Keratinocyte (primary cell): ENCODE results near the gene APOE.

Experiments
- EZH2 ChIP-seq: IDR thresholded peaks from one replicate; pipeline ENCODE4 v1.6.1; 2012; ENCODE audit warnings: inconsistent platforms, mild to moderate bottlenecking, low read length, moderate library complexity
- TF ChIP-seq, protein P1 (sequence below), 3 experiments: IDR thresholded peaks in 1 of 3; conservative IDR thresholded peaks in 1 of 3; optimal IDR thresholded peaks in 1 of 3; 2 replicates in 2 of 3; 3 replicates in 1 of 3; pipeline versions ENCODE3 to v1.5.1; 2011; ENCODE audit warnings: low read length in 3 of 3, mild to moderate bottlenecking in 3 of 3, moderate library complexity in 2 of 3, control low read depth in 1 of 3, inconsistent platforms in 1 of 3; ENCODE audit not compliant: insufficient read depth in 2 of 3; ENCODE audit errors: extremely low read depth in 1 of 3

DNA sequence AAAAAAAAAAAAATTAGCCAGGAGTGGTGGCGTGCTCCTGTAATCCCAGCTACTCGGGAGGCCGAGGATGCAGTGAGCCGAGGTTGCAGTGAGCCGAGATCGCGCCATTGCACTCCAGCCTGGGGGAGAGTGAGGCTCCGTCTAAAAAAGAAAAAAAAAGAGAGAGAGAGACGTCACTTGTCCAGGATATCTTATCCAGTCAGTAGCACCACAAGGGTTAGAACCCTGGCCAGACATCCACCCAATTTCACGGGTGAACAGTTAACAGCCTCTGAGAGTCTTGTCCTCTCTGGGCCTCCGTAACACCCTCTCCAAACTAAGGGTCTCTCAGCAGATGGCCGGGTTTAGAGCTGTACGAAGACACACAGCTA, 48.7 kb downstream of the APOE start:
- TF ChIP-seq, protein P1, sequence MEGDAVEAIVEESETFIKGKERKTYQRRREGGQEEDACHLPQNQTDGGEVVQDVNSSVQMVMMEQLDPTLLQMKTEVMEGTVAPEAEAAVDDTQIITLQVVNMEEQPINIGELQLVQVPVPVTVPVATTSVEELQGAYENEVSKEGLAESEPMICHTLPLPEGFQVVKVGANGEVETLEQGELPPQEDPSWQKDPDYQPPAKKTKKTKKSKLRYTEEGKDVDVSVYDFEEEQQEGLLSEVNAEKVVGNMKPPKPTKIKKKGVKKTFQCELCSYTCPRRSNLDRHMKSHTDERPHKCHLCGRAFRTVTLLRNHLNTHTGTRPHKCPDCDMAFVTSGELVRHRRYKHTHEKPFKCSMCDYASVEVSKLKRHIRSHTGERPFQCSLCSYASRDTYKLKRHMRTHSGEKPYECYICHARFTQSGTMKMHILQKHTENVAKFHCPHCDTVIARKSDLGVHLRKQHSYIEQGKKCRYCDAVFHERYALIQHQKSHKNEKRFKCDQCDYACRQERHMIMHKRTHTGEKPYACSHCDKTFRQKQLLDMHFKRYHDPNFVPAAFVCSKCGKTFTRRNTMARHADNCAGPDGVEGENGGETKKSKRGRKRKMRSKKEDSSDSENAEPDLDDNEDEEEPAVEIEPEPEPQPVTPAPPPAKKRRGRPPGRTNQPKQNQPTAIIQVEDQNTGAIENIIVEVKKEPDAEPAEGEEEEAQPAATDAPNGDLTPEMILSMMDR (optimal IDR thresholded peaks at IDR 0.05 in 1 of 3, IDR thresholded peaks at IDR 0.05 in 1 of 3, conservative IDR thresholded peaks at IDR 0.05 in 1 of 3; ENCODE audit: extremely low read depth in 1 of 3, insufficient read depth in 2 of 3, low read length in 3 of 3): no peak
- no peak for TF ChIP-seq EZH2
